HepG2 (cell line): ENCODE data around the gene THADA. TPM values are rescaled to one million over a fixed set of nuclear protein-coding genes. Genes with fewer than 3 reads are reported as not detected.

ENCODE experiments used
- ATAC-seq: fragments of 200-7000 bp; cut with Tn5 transposase; 3 replicates; pipeline ENCODE4 v1.9.1; 2020; ENCODE audit warnings: mild to moderate bottlenecking, moderate library complexity
- BruUV-seq: library from RNA; stranded (reverse); fragments of 400-500 nt; replicated peaks from 2 replicates; lab custom pipeline; 2021; lab: Mats Ljungman, UMichigan
- CTCF ChIA-PET: fragments of 300-600 bp; formaldehyde crosslinking; extraction: SDS; loops from one replicate; lab custom pipeline; 2021; ENCODE audit warnings: low total read pairs, inconsistent platforms, low intra/inter-chr PET ratio; lab: Yijun Ruan, JAX
- POLR2A ChIA-PET: fragments of 350-600 bp; sonication (Branson Sonifier 250); formaldehyde crosslinking; loops from one replicate; lab custom pipeline; 2020; ENCODE audit warnings: antibody characterized with exemption, inconsistent platforms; lab: Yijun Ruan, JAX
- DNase-seq: peaks from one replicate; pipeline ENCODE4 v3.0.0-alpha.2; 2015; ENCODE audit warnings: low spot score
- FAIRE-seq: peaks from 3 replicates; lab custom pipeline; 2011; peaks lifted over from hg19 to GRCh38; lab: Jason Lieb, UNC
- H2AFZ ChIP-seq: one replicate; pipeline ENCODE4 v1.6.1; 2011; ENCODE audit warnings: low read length, inconsistent platforms
- H3K27ac ChIP-seq: fragments of 300-600 bp; 3 replicates; pipeline ENCODE4 v1.8.0; 2011; ENCODE audit warnings: mixed run types, mild to moderate bottlenecking, mixed read lengths, low read length, inconsistent platforms; ENCODE audit not compliant: insufficient read depth; ENCODE audit errors: extremely low read length
- H3K27me3 ChIP-seq, 2 experiments: fragments of 200-600 bp in 1 of 2; 2 replicates in 1 of 2; 3 replicates in 1 of 2; pipeline versions ENCODE4 v1.6.0 to v1.8.0; 2011; ENCODE audit warnings: low read length in 2 of 2, mild to moderate bottlenecking in 2 of 2, moderate library complexity in 2 of 2, inconsistent platforms in 1 of 2; ENCODE audit not compliant: insufficient read depth in 2 of 2, control insufficient read depth in 1 of 2
- H3K36me3 ChIP-seq, 2 experiments: fragments of 200-600 bp in 1 of 2; replicated peaks in 1 of 2; 2 replicates in 1 of 2; 3 replicates in 1 of 2; pipeline versions ENCODE4 v1.5.1 to v1.8.0; 2011; ENCODE audit warnings: low read length in 2 of 2, inconsistent platforms in 1 of 2; ENCODE audit not compliant: insufficient read depth in 2 of 2, control insufficient read depth in 1 of 2
- H3K4me1 ChIP-seq: 2 replicates; pipeline ENCODE4 v1.5.1; 2012; ENCODE audit warnings: low read length, inconsistent platforms; ENCODE audit not compliant: insufficient read depth
- H3K4me2 ChIP-seq: 2 replicates; pipeline ENCODE4 v1.6.0; 2011; ENCODE audit warnings: low read depth, low read length, inconsistent platforms
- H3K4me3 ChIP-seq, 3 experiments: fragments of 200-600 bp in 1 of 3; sonication (generic), shearing (Covaris generic) in 1 of 3; replicated peaks in 1 of 3; 2 replicates each; pipeline ENCODE4 v1.5.1; 2011 to 2016; ENCODE audit warnings: low read length in 3 of 3, inconsistent platforms in 2 of 3, low read depth in 2 of 3, mild to moderate bottlenecking in 2 of 3, control low read depth in 1 of 3, mixed read lengths in 1 of 3; ENCODE audit not compliant: insufficient read depth in 1 of 3
- H3K79me2 ChIP-seq: one replicate; pipeline ENCODE4 v1.6.1; 2011; ENCODE audit warnings: low read length, inconsistent platforms; ENCODE audit not compliant: insufficient read depth
- H3K9ac ChIP-seq: 2 replicates; pipeline ENCODE4 v1.6.0; 2011; ENCODE audit warnings: mild to moderate bottlenecking, low read depth, low read length, inconsistent platforms; ENCODE audit not compliant: insufficient read depth
- H3K9me3 ChIP-seq: 2 replicates; pipeline ENCODE4 v1.5.1; 2012; ENCODE audit warnings: mild to moderate bottlenecking, low read length
- H4K20me1 ChIP-seq: 2 replicates; pipeline ENCODE4 v1.6.0; 2011; ENCODE audit warnings: inconsistent platforms, mild to moderate bottlenecking, low read length, moderate library complexity; ENCODE audit not compliant: insufficient read depth
- ARID3A ChIP-seq: IDR thresholded peaks from 2 replicates; pipeline ENCODE4 v1.6.1; 2012; ENCODE audit warnings: low read depth, low read length, improper control_type of control experiment
- CCAR2 ChIP-seq: fragments of 200-400 bp; formaldehyde crosslinking; optimal IDR thresholded peaks from 2 replicates; pipeline ENCODE3; 2018; ENCODE audit warnings: low read depth, mild to moderate bottlenecking, low read length, moderate library complexity
- DNMT3B ChIP-seq: conservative IDR thresholded peaks from 2 replicates; pipeline ENCODE4 v1.6.1; 2016; ENCODE audit warnings: missing biosample characterization, control low read depth
- FIP1L1 ChIP-seq: fragments of 200-400 bp; formaldehyde crosslinking; IDR thresholded peaks from 2 replicates; pipeline ENCODE4 v1.6.1; 2018; ENCODE audit warnings: low read depth, mild to moderate bottlenecking, low read length, moderate library complexity, borderline replicate concordance; ENCODE audit not compliant: insufficient read depth
- GPBP1L1 ChIP-seq: sonication (generic); formaldehyde crosslinking; IDR thresholded peaks from 2 replicates; pipeline ENCODE4 v1.5.0; 2020; ENCODE audit warnings: mild to moderate bottlenecking, missing genetic modification reagents
- HDAC6 ChIP-seq: fragments of 200-600 bp; sonication (generic); IDR thresholded peaks from 2 replicates; pipeline ENCODE4 v1.7.0; 2017; ENCODE audit warnings: mild to moderate bottlenecking, antibody characterized with exemption, low read length, low read depth
- KLF13 ChIP-seq: sonication (generic); formaldehyde crosslinking; IDR thresholded peaks from 2 replicates; pipeline ENCODE4 v1.4.0; 2020; ENCODE audit warnings: mild to moderate bottlenecking, missing genetic modification reagents
- MYNN ChIP-seq: sonication (generic); formaldehyde crosslinking; IDR thresholded peaks from 2 replicates; pipeline ENCODE4 v1.4.0; 2020; ENCODE audit warnings: mild to moderate bottlenecking, low read depth, missing genetic modification reagents
- NAIF1 ChIP-seq: sonication (generic); formaldehyde crosslinking; IDR thresholded peaks from 2 replicates; pipeline ENCODE4 v1.5.0; 2020; ENCODE audit warnings: mild to moderate bottlenecking, missing genetic modification reagents, borderline replicate concordance
- NR2F2 ChIP-seq: IDR thresholded peaks from 2 replicates; pipeline ENCODE4 v1.6.1; 2012; ENCODE audit warnings: low read depth, inconsistent platforms, borderline replicate concordance
- PBX2 ChIP-seq: IDR thresholded peaks from 2 replicates; pipeline ENCODE4 v1.6.1; 2016; ENCODE audit warnings: control low read depth
- RFX1 ChIP-seq: fragments of 450-650 bp; IDR thresholded peaks from 2 replicates; pipeline ENCODE4 v1.6.1; 2017
- SIX1 ChIP-seq: sonication (generic); formaldehyde crosslinking; IDR thresholded peaks from 2 replicates; pipeline ENCODE4 v1.4.0; 2020; ENCODE audit warnings: missing genetic modification reagents, borderline replicate concordance
- U2AF2 ChIP-seq: fragments of 200-400 bp; formaldehyde crosslinking; IDR thresholded peaks from 2 replicates; pipeline ENCODE4 v1.6.1; 2017; ENCODE audit warnings: low read depth, mild to moderate bottlenecking, low read length
- ZNF382 ChIP-seq: sonication (generic); formaldehyde crosslinking; IDR thresholded peaks from 2 replicates; pipeline ENCODE4 v1.5.0; 2020; ENCODE audit warnings: missing genetic modification reagents, mild to moderate bottlenecking, borderline replicate concordance
- ZNF496 ChIP-seq: sonication (generic); formaldehyde crosslinking; IDR thresholded peaks from 2 replicates; pipeline ENCODE4 v1.8.1; 2023; ENCODE audit warnings: mild to moderate bottlenecking, moderate library complexity, missing genetic modification reagents; ENCODE audit not compliant: insufficient replicate concordance
- ZNF644 ChIP-seq: IDR thresholded peaks from 2 replicates; pipeline ENCODE4 v1.6.1; 2016; ENCODE audit warnings: low read depth
- ZNF747 ChIP-seq: sonication (generic); formaldehyde crosslinking; IDR thresholded peaks from 2 replicates; pipeline ENCODE4 v1.8.1; 2023; ENCODE audit warnings: missing genetic modification reagents, mild to moderate bottlenecking, borderline replicate concordance
- ZSCAN30 ChIP-seq: sonication (generic); formaldehyde crosslinking; IDR thresholded peaks from 2 replicates; pipeline ENCODE4 v1.5.0; 2020; ENCODE audit warnings: mild to moderate bottlenecking, missing genetic modification reagents
- WGBS: methylation state at CpG from one replicate; pipeline ENCODE4 v1.1.6; 2017; ENCODE audit warnings: low lambda C conversion rate; 5-methylcytosine and 5-hydroxymethylcytosine counted together
- in situ Hi-C: cut with HindIII; loops from 2 replicates; pipeline ENCODE4 v1.10.0; 2017; ENCODE audit warnings: low pct_unique_long_range_greater_than_20kb; ENCODE audit not compliant: extremely low pct_ligation_motif_present
- intact Hi-C: fragments of 100-400 bp; cut with micrococcal nuclease; formaldehyde crosslinking; loops from one replicate; pipeline ENCODE4 v1.10.0; 2022; ENCODE audit not compliant: unreplicated experiment
- polyA plus RNA-seq, 8 experiments: library from polyadenylated mRNA; depleted of rRNA in 3 of 8; stranded (reverse) in 7 of 8; unstranded in 1 of 8; fragments of >200 nt; fragmentation: Illumina TruSeq in 4 of 8; extraction: Trizol in 4 of 8; gene quantifications; 2 replicates each; pipeline versions ENCODE4 v1.2.1 to v1.2.3, GENCODE V29; 2011 to 2016; ENCODE audit warnings: low read depth in 4 of 8, missing spikeins in 1 of 8, mixed read lengths in 1 of 8; ENCODE audit not compliant: insufficient read depth in 1 of 8
- total RNA-seq, 5 experiments: library from RNA; depleted of rRNA; stranded (reverse); fragments of >200 nt; fragmentation: Illumina TruSeq; extraction: Trizol; gene quantifications; 2 replicates each; pipeline ENCODE4 v1.2.3, GENCODE V29; 2016; ENCODE audit warnings: low read depth in 1 of 5

The THADA gene
- total and polyA plus RNA-seq, 2 of the 13 experiments (the other 11 are each of a cell fraction or from before 2014, with no cell fraction given), result 12.7 to 21.7 TPM

GRCh38 chr2:43508209-43508608 is 87.6 kb downstream of the THADA start:
- WGBS, result 77% methylated on average over 3 of the region's 3 CpGs
- ChIA-PET POLR2A (no interaction called here), CTCF (no interaction called here)
- Histone ChIP-seq H3K4me1 (peaks cover 6% of the 10 kb centered on the region; the same call in 1 of the 2 replicates), H3K27ac (no peak overlapping the region), H4K20me1 (no peaks in the 10 kb centered on the region), H2AFZ (no peak overlapping the region), H3K9me3 (no peaks in the 10 kb centered on the region), H3K4me2 (no peak overlapping the region), H3K9ac (no peak overlapping the region), H3K4me3 (no peak overlapping the region), H3K79me2 (no peaks in the 10 kb centered on the region), H3K36me3 (peaks cover 0 to 8% of the 10 kb centered on the region in 2 experiments; a peak in 4 of 5 replicates), H3K27me3 (no peaks in the 10 kb centered on the region)
- in situ Hi-C loops, result no loop called here
- intact Hi-C loops, result no loop called here
- no peak for DNase-seq
- TF ChIP-seq U2AF2 (no peak), RFX1 (no peak), CCAR2 (no peak), DNMT3B (CRISPR knock-in tag) (no peak), ZNF382 (CRISPR knock-in tag) (no peak), ZNF496 (CRISPR knock-in tag) (no peak), NR2F2 (no peak), MYNN (CRISPR knock-in tag) (no peak), ZNF747 (CRISPR knock-in tag) (no peak), ARID3A (no peak), SIX1 (no peak), ZSCAN30 (CRISPR knock-in tag) (no peak), KLF13 (CRISPR knock-in tag) (no peak), ZNF644 (no peak), FIP1L1 (no peak), NAIF1 (CRISPR knock-in tag) (no peak), GPBP1L1 (CRISPR knock-in tag) (no peak), HDAC6 (no peak), PBX2 (no peak)
- no peak for FAIRE-seq
- no peak for ATAC-seq
- BruUV-seq, result no TSS peak
